GM21723 (cell line): ENCODE measurements around the gene TMEM61.
"Not testable (repeated sequence)": the region's sequence is repeated elsewhere in the genome, so short reads cannot be mapped to it uniquely, and the experiment has no call there.

Experiments
- ATAC-seq: cut with Tn5 transposase; IDR thresholded peaks from one replicate; pipeline ENCODE4 v1.9.1; 2021; ENCODE audit warnings: mild to moderate bottlenecking, moderate library complexity; ENCODE audit not compliant: unreplicated experiment

TMEM61 gene

GRCh38 chr1:55000110-55001085 lies 20.0 kb downstream of the TMEM61 start:
- no peak for ATAC-seq

- no peak for ATAC-seq
Measured at GRCh38 chr1:55001311-55001710, 20.9 kb downstream of the TMEM61 start.

- no peak for ATAC-seq
Measured at GRCh38 chr1:55002686-55003085, 22.3 kb downstream of the TMEM61 start.

- ATAC-seq: no peak
Measured at GRCh38 chr1:55005351-55006140, 25.1 kb downstream of the TMEM61 start.

- no peak for ATAC-seq
Measured at GRCh38 chr1:55006931-55007330, 26.5 kb downstream of the TMEM61 start.

- no peak for ATAC-seq
Measured at GRCh38 chr1:55007625-55008024, 27.2 kb downstream of the TMEM61 start.

- ATAC-seq: no peak
Measured at GRCh38 chr1:55010194-55010886, 29.9 kb downstream of the TMEM61 start.

- ATAC-seq: no peak
Measured at GRCh38 chr1:55010887-55011217, 30.4 kb downstream of the TMEM61 start.

- no peak for ATAC-seq
Measured at GRCh38 chr1:55012661-55013060, 32.2 kb downstream of the TMEM61 start.

- ATAC-seq: no peak
Measured at GRCh38 chr1:55015123-55015522, 34.7 kb downstream of the TMEM61 start.

- no peak for ATAC-seq
Measured at GRCh38 chr1:55015731-55016620, 35.5 kb downstream of the TMEM61 start.

GRCh38 chr1:55018395-55018794 lies 38.0 kb downstream of the TMEM61 start:
- ATAC-seq: no peak

GRCh38 chr1:55021942-55022546 lies 41.6 kb downstream of the TMEM61 start:
- ATAC-seq: no peak

GRCh38 chr1:55024163-55024562 lies 43.7 kb downstream of the TMEM61 start:
- ATAC-seq: not testable (repeated sequence)

- not testable (repeated sequence) for ATAC-seq
Measured at GRCh38 chr1:55026682-55027081, 46.3 kb downstream of the TMEM61 start.

GRCh38 chr1:55031098-55031497 lies 50.7 kb downstream of the TMEM61 start:
- ATAC-seq: not testable (repeated sequence)

GRCh38 chr1:55033265-55033614 lies 52.8 kb downstream of the TMEM61 start:
- ATAC-seq: no peak

- ATAC-seq: no peak
Measured at GRCh38 chr1:55034476-55035133, 54.2 kb downstream of the TMEM61 start.

GRCh38 chr1:55035904-55036303 lies 55.5 kb downstream of the TMEM61 start:
- ATAC-seq: no peak
